ENCODE measurements around the gene NECTIN2.
A peak's percentile ranks its signal among the peaks of the same experiment; 100 is the strongest.
"Not testable (repeated sequence)": the region's sequence is repeated elsewhere in the genome, so short reads cannot be mapped to it uniquely, and the experiment has no call there.

The NECTIN2 gene

DNA sequence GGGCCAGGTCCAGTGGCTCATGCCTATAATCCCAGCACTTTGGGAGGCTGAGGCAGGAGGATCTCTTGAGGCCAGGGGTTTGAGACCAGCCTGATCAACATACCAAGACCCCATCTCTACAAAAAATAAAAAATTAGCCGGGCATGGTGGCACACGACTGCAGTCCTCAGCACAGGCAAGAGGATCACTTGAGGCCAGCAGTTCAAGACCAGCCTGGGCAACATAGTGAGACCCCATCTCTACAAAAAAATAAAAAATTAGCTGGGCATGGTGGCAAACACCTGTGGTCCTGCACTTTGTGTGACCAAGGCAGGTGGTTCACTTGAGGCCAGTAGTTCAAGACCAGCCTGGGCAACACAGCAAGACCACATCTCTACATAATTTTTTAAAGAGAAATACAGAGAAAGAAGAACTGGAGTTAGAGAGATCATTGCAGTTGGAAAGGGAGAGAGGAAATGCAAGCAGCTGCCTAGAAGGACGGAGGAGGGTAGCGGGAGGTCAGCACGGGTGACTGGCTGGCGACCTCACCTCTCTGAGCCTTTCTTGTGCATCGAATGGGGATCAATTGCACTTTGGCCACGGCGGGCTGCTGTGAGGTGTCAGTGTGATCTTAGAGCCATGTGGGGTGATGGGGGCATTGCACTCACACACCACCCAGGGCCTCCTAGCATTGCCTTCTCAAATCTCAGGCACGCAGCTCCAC, 23.3 kb upstream of the NECTIN2 start:
- Mint-ChIP-seq H3K27ac (no peak overlapping the region), H3K27me3 (peaks cover 19 to 50% of the 10 kb centered on the region in 2 donors)

DNA sequence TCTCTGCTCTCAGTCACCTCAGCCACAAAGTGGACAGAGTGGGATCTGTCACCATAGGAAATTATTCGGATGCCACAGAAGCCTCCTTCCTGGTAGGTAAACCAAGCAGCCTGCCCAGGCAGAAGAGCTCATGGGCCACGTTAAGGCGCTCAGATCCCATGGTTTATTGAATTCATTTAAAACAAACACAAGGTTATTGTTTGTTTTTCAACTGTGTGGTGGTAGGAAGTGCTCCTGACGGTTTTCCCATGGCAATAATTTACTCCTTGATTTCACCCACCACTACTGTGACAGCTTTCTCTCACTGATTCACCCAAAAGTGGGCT, 22.8 kb upstream of the NECTIN2 start:
- ATAC-seq (replicated peaks): no peak

More for the DNA sequence above, 23.3 kb upstream of the NECTIN2 start:
- Mint-ChIP-seq H3K9me3 (no peaks in the 10 kb centered on the region), H3K4me1 (ENCODE audit: low read depth in 2 of 2) (no peaks in the 10 kb centered on the region), H3K4me3 (no peak overlapping the region), H3K36me3 (ENCODE audit: insufficient read depth) (no peaks in the 10 kb centered on the region)
- no peak for DNase-seq
- no peak for ATAC-seq (replicated peaks)

DNA sequence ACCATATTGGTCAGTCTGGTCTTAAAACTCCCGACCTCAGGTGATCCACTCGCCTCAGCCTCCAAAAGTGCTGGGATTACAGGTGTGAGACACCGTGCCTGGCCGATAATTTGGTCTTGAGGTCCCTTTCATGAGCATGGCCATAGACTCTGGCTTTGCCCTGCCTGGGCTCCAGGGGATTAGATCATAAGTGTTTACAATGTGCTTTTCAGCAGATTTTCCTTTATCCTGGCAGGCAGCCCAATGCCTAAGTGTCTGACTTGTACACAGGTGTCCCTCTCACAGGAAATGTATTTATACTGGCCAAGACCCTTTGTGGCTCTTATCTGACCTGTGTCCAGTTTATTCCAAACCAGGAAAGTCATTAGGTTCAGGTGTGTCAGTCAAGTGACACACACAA, 21.3 kb upstream of the NECTIN2 start:
- Mint-ChIP-seq H3K4me3 (no peak overlapping the region), H3K4me1 (ENCODE audit: low read depth in 2 of 2) (no peaks in the 10 kb centered on the region), H3K36me3 (ENCODE audit: insufficient read depth) (no peaks in the 10 kb centered on the region), H3K27ac (no peak overlapping the region), H3K27me3 (peaks cover 23 to 38% of the 10 kb centered on the region in 2 donors), H3K9me3 (no peaks in the 10 kb centered on the region)
- ATAC-seq (replicated peaks): no peak
- no peak for DNase-seq

More for the DNA sequence above, 22.8 kb upstream of the NECTIN2 start:
- no peak overlapping the region for H3K27ac Mint-ChIP-seq
- no peak overlapping the region for H3K4me3 Mint-ChIP-seq
- H3K9me3 Mint-ChIP-seq: no peaks in the 10 kb centered on the region
- H3K36me3 Mint-ChIP-seq (ENCODE audit: insufficient read depth): no peaks in the 10 kb centered on the region
- H3K4me1 Mint-ChIP-seq (ENCODE audit: low read depth in 2 of 2): no peaks in the 10 kb centered on the region
- H3K27me3 Mint-ChIP-seq: peaks cover 19 to 50% of the 10 kb centered on the region in 2 donors
- DNase-seq: no peak

DNA sequence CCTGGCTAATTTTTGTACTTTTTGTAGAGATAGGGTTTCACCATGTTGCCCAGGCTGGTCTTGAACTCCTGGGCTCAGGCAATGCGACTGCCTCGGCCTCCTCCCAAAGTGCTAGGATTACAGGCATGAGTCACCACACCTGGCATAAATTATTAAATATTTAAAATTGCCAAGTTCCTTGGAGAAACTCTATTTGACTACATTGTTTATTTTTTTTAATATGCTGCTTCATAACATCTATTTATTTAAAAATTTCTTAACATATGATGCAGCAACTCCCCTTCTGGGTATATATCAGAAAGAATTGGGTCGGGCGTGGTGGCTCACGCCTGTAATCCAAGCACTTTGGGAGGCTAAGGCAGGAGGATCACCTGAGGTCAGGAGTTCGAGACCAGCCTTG, 13.2 kb upstream of the NECTIN2 start:
- ATAC-seq (replicated peaks); H3K4me3 Mint-ChIP-seq; H3K36me3 Mint-ChIP-seq (ENCODE audit: insufficient read depth); H3K9me3 Mint-ChIP-seq; DNase-seq; H3K4me1 Mint-ChIP-seq (ENCODE audit: low read depth in 2 of 2); H3K27ac Mint-ChIP-seq: not testable (repeated sequence)
- H3K27me3 Mint-ChIP-seq: peaks cover 24 to 32% of the 10 kb centered on the region in 2 donors

DNA sequence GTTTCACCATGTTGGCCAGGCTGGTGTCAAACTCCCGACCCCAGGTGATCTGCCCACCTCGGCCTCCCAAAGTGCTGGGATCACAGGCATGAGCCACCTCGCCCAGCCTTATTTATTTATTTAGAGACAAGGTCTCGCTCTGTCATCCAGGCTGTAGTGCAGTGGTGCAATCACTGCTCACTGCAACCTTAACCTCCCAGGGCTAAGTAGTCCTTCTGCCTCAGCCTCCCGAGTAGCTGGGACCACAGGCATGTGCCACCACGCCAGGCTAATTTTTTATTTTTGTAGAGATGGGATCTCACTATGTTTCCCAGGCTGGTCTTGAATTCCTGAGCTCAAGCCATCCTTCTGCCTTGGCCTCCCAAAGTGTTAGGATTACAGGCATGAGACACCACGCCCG, 11.7 kb upstream of the NECTIN2 start:
- not testable (repeated sequence) for ATAC-seq (replicated peaks); DNase-seq; H3K4me3 Mint-ChIP-seq; H3K36me3 Mint-ChIP-seq (ENCODE audit: insufficient read depth); H3K27ac Mint-ChIP-seq; H3K4me1 Mint-ChIP-seq (ENCODE audit: low read depth in 2 of 2); H3K9me3 Mint-ChIP-seq
- peaks cover 24 to 37% of the 10 kb centered on the region in 2 donors for H3K27me3 Mint-ChIP-seq

DNA sequence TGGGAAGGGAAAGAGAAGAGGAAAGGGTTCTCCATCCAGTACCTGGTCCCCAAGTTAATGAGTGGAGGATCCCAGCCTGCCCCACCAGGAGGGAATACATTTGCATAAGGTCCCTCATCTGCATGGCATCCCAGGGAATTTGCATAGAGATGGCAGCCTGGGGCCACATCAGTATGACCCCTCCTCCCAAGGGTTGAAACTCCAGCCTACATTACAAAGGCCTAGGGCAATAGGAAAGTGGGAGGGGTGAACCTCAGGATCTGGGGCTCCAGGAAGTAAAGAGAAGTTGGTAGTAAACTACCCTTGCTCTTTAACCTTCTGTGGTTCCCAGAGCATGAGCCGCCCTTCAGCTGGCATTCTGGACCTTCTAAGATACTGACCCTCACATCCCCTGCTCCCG, 6.8 kb upstream of the NECTIN2 start:
- no peak for DNase-seq
- peaks cover 0 to 4% of the 10 kb centered on the region in 2 donors for H3K4me1 Mint-ChIP-seq (ENCODE audit: low read depth in 2 of 2)
- no peaks in the 10 kb centered on the region for H3K9me3 Mint-ChIP-seq
- H3K27ac Mint-ChIP-seq: no peak overlapping the region
- no peak for ATAC-seq (replicated peaks)
- peaks cover 11 to 28% of the 10 kb centered on the region in 2 donors for H3K27me3 Mint-ChIP-seq
- no peak overlapping the region for H3K4me3 Mint-ChIP-seq
- H3K36me3 Mint-ChIP-seq (ENCODE audit: insufficient read depth): no peaks in the 10 kb centered on the region

DNA sequence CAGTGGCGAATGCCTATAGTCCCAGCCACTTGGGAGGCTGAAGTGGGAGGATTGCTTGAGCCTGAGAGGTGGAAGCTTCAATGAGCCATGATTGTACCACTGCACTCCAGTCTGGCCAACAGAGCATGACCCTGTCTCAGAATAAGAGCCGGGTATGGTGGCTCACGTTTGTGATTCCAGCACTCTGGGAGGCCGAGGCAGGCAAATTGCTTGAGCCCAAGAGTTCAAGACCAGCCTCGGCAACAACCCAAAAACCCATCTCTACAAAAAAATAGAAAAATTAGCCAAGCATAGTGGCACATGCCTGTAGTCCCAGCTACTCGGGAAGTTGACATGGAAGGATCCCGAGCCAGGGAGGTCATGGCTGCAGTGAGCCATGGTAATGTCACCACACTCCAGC, 5.3 kb upstream of the NECTIN2 start:
- peaks cover 6% of the 10 kb centered on the region for H3K36me3 Mint-ChIP-seq (ENCODE audit: insufficient read depth)
- ATAC-seq (replicated peaks): no peak
- no peak overlapping the region for H3K27ac Mint-ChIP-seq
- no peaks in the 10 kb centered on the region for H3K9me3 Mint-ChIP-seq
- no peak overlapping the region for H3K4me3 Mint-ChIP-seq
- DNase-seq: no peak
- H3K27me3 Mint-ChIP-seq: peaks cover 13 to 28% of the 10 kb centered on the region in 2 donors
- peaks cover 11 to 14% of the 10 kb centered on the region in 2 donors for H3K4me1 Mint-ChIP-seq (ENCODE audit: low read depth in 2 of 2)

DNA sequence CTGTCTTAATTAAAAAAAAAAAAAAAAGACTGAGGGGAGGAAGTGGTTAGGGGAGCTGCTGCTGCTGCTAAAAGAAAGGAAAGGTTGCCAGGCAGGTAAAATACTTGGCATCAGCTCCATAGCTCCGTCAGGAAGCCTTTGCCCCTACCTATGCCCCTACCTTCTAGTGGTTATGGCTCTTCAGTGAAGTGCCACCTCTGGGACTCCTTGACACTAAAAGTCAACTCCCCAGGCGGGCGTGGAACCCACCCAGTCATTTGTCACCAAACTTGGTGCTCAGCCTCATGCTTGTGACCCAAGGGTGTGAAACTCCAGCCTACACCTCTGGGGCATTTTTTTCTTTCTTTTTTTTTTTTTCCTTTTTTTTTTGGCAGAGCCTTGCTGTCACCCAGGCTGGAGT, 4.9 kb upstream of the NECTIN2 start:
- ATAC-seq (replicated peaks) (no peak), DNase-seq (no peak)
- Mint-ChIP-seq H3K4me1 (ENCODE audit: low read depth in 2 of 2) (peaks cover 11 to 14% of the 10 kb centered on the region in 2 donors), H3K9me3 (no peaks in the 10 kb centered on the region), H3K4me3 (peak overlapping the region in 1 of 2 donors; percentile 36), H3K27me3 (peaks cover 11 to 26% of the 10 kb centered on the region in 2 donors), H3K27ac (no peak overlapping the region), H3K36me3 (ENCODE audit: insufficient read depth) (peaks cover 9% of the 10 kb centered on the region)

DNA sequence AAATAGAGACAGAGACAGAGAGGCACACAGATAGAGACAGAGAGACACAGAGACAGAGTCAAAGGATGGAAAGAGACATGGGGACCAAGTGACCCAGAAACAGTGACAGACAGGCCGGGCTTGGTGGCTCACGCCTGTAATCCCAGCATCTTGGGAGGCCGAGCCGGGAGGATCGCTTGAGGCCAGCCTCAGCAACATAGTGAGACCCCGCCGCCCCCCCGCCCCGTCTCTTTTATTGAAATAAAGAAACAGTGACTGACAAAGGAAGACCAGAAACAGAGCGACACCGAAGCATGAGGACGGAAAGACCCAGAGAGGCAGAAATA, 848 bp upstream of the NECTIN2 start:
- Mint-ChIP-seq H3K4me1 (ENCODE audit: low read depth in 2 of 2) (peaks cover 20 to 21% of the 10 kb centered on the region in 2 donors), H3K4me3 (peak overlapping the region; percentile 85 to 90), H3K36me3 (ENCODE audit: insufficient read depth) (peaks cover 15% of the 10 kb centered on the region), H3K27me3 (peaks cover 10 to 34% of the 10 kb centered on the region in 2 donors), H3K9me3 (no peaks in the 10 kb centered on the region), H3K27ac (peak overlapping the region; percentile 6 to 80)
- no peak for DNase-seq
- ATAC-seq (replicated peaks): no peak

DNA sequence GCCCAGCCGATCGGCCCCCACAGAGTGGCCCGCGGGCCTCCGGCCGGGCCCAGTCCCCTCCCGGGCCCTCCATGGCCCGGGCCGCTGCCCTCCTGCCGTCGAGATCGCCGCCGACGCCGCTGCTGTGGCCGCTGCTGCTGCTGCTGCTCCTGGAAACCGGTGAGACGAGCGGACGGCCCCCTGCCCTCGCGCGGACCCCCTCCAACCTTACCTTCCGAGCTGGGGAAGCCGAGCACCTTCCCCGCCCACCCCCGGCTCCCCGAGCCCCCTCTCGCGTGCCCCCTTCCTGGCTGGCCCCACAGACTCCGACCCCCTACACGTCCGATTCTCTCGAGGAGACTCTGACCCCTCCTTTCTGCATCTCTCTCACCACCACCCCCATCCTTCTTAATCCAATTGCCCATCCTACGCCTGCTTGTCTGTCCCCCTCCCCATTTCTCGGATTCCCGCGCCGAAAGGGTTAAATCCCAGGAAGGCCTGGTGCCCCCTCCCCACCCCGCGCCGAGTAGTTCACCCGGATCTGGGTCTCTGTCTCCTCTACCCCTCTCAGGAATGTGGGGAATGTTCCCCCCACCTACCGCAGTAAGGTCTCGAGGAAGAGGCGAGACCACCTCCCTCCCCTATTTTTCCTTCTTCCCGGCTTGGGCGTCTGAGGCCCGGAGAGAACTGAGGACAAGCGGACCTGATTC, 502 bp downstream of the NECTIN2 start:
- ATAC-seq (replicated peaks) (no peak), DNase-seq (no peak)
- H3K4me1 Mint-ChIP-seq (ENCODE audit: low read depth in 2 of 2): peaks cover 17 to 20% of the 10 kb centered on the region in 2 donors
- H3K27ac Mint-ChIP-seq: peak overlapping the region; percentile 74 to 82
- peaks cover 14 to 38% of the 10 kb centered on the region in 2 donors for H3K27me3 Mint-ChIP-seq
- H3K36me3 Mint-ChIP-seq (ENCODE audit: insufficient read depth): peaks cover 15% of the 10 kb centered on the region
- H3K9me3 Mint-ChIP-seq: no peaks in the 10 kb centered on the region
- H3K4me3 Mint-ChIP-seq: peak overlapping the region; percentile 85 to 90

DNA sequence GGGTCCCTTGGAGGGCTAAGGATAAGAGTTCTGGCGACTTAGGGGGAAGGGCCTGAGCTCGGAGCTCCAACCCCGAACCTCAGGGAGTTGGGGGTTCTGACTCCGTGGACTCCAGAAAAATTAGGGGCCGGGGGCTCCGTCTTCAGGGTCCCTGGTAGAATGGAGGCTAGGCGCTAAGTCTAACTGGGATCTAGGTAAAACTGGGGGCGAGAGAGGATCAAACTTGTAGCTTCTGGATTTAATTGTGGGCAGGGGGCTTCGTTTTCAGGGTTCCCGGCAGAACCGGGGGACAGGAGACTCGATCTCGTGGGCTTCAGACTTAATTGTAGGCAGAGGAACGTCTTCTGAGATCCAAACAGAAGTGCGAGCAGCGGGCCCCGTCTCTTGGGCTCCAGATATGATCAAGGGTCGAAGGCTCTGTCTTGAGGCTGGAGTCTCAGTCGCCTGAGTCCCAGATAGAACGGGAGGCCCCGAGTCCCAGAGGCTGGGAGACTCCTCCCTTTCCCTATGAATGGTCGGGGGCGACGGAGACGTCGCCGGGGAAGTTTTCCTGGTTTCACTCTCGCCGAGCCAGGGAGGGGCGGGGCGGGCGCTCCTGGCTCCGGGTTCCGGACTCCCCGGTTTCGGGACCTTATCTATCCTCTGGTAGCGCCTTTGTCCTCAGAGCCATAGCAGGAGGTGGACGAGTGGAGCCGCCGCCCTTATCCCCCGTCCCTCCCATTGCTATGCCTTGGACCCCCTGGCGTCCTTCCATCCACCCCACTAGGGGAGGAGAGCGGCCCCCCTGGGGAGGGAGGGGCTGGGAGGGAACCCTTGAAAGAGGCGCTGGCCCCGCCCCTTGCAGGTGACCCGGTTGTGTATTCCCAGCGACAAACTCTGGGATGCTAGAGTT, 1.3 kb downstream of the NECTIN2 start:
- peak overlapping the region; percentile 85 to 90 for H3K4me3 Mint-ChIP-seq
- peaks cover 17 to 20% of the 10 kb centered on the region in 2 donors for H3K4me1 Mint-ChIP-seq (ENCODE audit: low read depth in 2 of 2)
- ATAC-seq (replicated peaks) (no peak), DNase-seq (no peak)
- peaks cover 15% of the 10 kb centered on the region for H3K36me3 Mint-ChIP-seq (ENCODE audit: insufficient read depth)
- peak overlapping the region; percentile 74 to 82 for H3K27ac Mint-ChIP-seq
- H3K27me3 Mint-ChIP-seq: peaks cover 16 to 46% of the 10 kb centered on the region in 2 donors
- no peaks in the 10 kb centered on the region for H3K9me3 Mint-ChIP-seq

DNA sequence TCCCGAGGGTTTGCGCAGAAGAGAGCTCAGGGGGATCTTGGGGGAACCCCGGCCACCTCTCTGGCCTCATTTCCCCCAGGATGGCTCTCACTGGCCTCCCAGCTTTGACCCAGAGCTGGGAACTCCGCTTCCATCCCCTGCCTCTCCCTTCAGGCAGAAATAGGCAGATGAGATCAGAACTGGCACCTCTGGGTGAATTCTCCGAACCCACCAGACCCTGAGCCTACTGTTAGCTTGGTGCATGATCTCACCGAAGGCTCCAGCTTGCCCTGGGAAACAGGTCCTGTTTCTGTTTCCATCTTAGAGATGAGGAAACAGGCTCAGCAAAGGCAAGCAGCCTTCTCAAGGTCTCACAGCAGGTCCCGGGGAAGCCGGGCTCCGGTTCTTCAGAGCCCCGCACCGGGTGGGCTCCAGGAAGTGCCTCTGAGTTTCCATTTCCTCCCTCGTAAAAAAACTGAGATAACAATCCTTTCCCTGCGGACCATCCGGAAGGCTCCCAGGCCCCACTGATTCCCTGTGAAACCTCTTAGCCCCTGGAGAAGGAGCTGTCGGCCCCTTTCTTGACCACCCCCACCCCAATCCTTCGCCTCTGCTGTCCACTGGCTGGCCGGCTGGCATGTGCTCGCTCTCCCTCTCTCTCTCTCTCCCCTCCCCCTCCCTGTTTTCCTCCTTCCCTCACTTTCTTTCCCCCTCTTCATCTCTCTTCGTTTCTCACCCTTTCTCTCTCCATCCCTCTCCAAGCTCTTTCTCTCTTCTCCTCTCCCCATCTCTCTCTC, 2.1 kb downstream of the NECTIN2 start:
- Mint-ChIP-seq H3K27ac (no peak overlapping the region), H3K27me3 (peaks cover 16 to 50% of the 10 kb centered on the region in 2 donors), H3K4me1 (ENCODE audit: low read depth in 2 of 2) (peaks cover 17 to 20% of the 10 kb centered on the region in 2 donors), H3K36me3 (ENCODE audit: insufficient read depth) (peaks cover 15% of the 10 kb centered on the region), H3K4me3 (peak overlapping the region; percentile 85 to 90), H3K9me3 (no peaks in the 10 kb centered on the region)
- no peak for DNase-seq
- no peak for ATAC-seq (replicated peaks)
